ENCODE data around the gene SUMO4.

Gene SUMO4

GRCh38 chr6:149392093-149392492 is 8.0 kb upstream of the SUMO4 start:
- no peak for FAIRE-seq
- TF ChIP-seq POLR2A (IDR thresholded peaks at IDR 0.05; ENCODE audit: low read depth, low read length) (no peak), POLR2AphosphoS5 (IDR thresholded peaks at IDR 0.05; ENCODE audit: low read depth, low read length) (no peak), TAF1 (IDR thresholded peaks at IDR 0.05; ENCODE audit: borderline replicate concordance, low read depth, low read length) (no peak)
- DNase-seq (ENCODE audit: insufficient read length), result no peak

GRCh38 chr6:149392535-149392934 is 7.5 kb upstream of the SUMO4 start:
- no peak for TF ChIP-seq POLR2AphosphoS5 (IDR thresholded peaks at IDR 0.05; ENCODE audit: low read depth, low read length)
- TF ChIP-seq POLR2A (IDR thresholded peaks at IDR 0.05; ENCODE audit: low read depth, low read length), result no peak
- no peak for TF ChIP-seq TAF1 (IDR thresholded peaks at IDR 0.05; ENCODE audit: borderline replicate concordance, low read depth, low read length)
- FAIRE-seq (peak; percentile 77), DNase-seq (ENCODE audit: insufficient read length) (no peak)

GRCh38 chr6:149393002-149393679 is 6.9 kb upstream of the SUMO4 start:
- no peak for DNase-seq (ENCODE audit: insufficient read length)
- FAIRE-seq, result no peak
- no peak for TF ChIP-seq TAF1 (IDR thresholded peaks at IDR 0.05; ENCODE audit: borderline replicate concordance, low read depth, low read length)
- TF ChIP-seq POLR2AphosphoS5 (IDR thresholded peaks at IDR 0.05; ENCODE audit: low read depth, low read length), result no peak
- no peak for TF ChIP-seq POLR2A (IDR thresholded peaks at IDR 0.05; ENCODE audit: low read depth, low read length)

- no peak for TF ChIP-seq POLR2A (IDR thresholded peaks at IDR 0.05; ENCODE audit: low read depth, low read length)
- no peak for TF ChIP-seq TAF1 (IDR thresholded peaks at IDR 0.05; ENCODE audit: borderline replicate concordance, low read depth, low read length)
- TF ChIP-seq POLR2AphosphoS5 (IDR thresholded peaks at IDR 0.05; ENCODE audit: low read depth, low read length), result no peak
- FAIRE-seq, result no peak
Observed at GRCh38 chr6:149395185-149395584, 4.9 kb upstream of the SUMO4 start.

GRCh38 chr6:149397384-149397783 is 2.7 kb upstream of the SUMO4 start:
- FAIRE-seq (no peak), DNase-seq (ENCODE audit: insufficient read length) (no peak)
- TF ChIP-seq POLR2A (IDR thresholded peaks at IDR 0.05; ENCODE audit: low read depth, low read length), result no peak
- no peak for TF ChIP-seq POLR2AphosphoS5 (IDR thresholded peaks at IDR 0.05; ENCODE audit: low read depth, low read length)
- no peak for TF ChIP-seq TAF1 (IDR thresholded peaks at IDR 0.05; ENCODE audit: borderline replicate concordance, low read depth, low read length)

More at GRCh38 chr6:149395185-149395584, 4.9 kb upstream of the SUMO4 start:
- no peak for DNase-seq (ENCODE audit: insufficient read length)

GRCh38 chr6:149403534-149403933 is 3.5 kb downstream of the SUMO4 start:
- DNase-seq (ENCODE audit: insufficient read length), result no peak
- TF ChIP-seq POLR2AphosphoS5 (IDR thresholded peaks at IDR 0.05; ENCODE audit: low read depth, low read length) (no peak), TAF1 (IDR thresholded peaks at IDR 0.05; ENCODE audit: borderline replicate concordance, low read depth, low read length) (no peak), POLR2A (IDR thresholded peaks at IDR 0.05; ENCODE audit: low read depth, low read length) (no peak)
- no peak for FAIRE-seq

- FAIRE-seq (no peak), DNase-seq (ENCODE audit: insufficient read length) (no peak)
- TF ChIP-seq POLR2A (IDR thresholded peaks at IDR 0.05; ENCODE audit: low read depth, low read length) (no peak), POLR2AphosphoS5 (IDR thresholded peaks at IDR 0.05; ENCODE audit: low read depth, low read length) (no peak), TAF1 (IDR thresholded peaks at IDR 0.05; ENCODE audit: borderline replicate concordance, low read depth, low read length) (no peak)
Observed at GRCh38 chr6:149405823-149406765, 6.0 kb downstream of the SUMO4 start.

GRCh38 chr6:149409617-149410016 is 9.6 kb downstream of the SUMO4 start:
- no peak for TF ChIP-seq POLR2AphosphoS5 (IDR thresholded peaks at IDR 0.05; ENCODE audit: low read depth, low read length)
- TF ChIP-seq TAF1 (IDR thresholded peaks at IDR 0.05; ENCODE audit: borderline replicate concordance, low read depth, low read length), result no peak
- TF ChIP-seq POLR2A (IDR thresholded peaks at IDR 0.05; ENCODE audit: low read depth, low read length), result no peak
- DNase-seq (ENCODE audit: insufficient read length) (no peak), FAIRE-seq (peak; percentile 42)

- TF ChIP-seq POLR2AphosphoS5 (IDR thresholded peaks at IDR 0.05; ENCODE audit: low read depth, low read length), result no peak
- TF ChIP-seq POLR2A (IDR thresholded peaks at IDR 0.05; ENCODE audit: low read depth, low read length), result no peak
- TF ChIP-seq TAF1 (IDR thresholded peaks at IDR 0.05; ENCODE audit: borderline replicate concordance, low read depth, low read length), result no peak
- no peak for FAIRE-seq
- no peak for DNase-seq (ENCODE audit: insufficient read length)
Observed at GRCh38 chr6:149410557-149410956, 10.5 kb downstream of the SUMO4 start.

GRCh38 chr6:149414009-149414408 is 13.9 kb downstream of the SUMO4 start:
- TF ChIP-seq TAF1 (IDR thresholded peaks at IDR 0.05; ENCODE audit: borderline replicate concordance, low read depth, low read length), result no peak
- no peak for TF ChIP-seq POLR2A (IDR thresholded peaks at IDR 0.05; ENCODE audit: low read depth, low read length)
- no peak for TF ChIP-seq POLR2AphosphoS5 (IDR thresholded peaks at IDR 0.05; ENCODE audit: low read depth, low read length)
- DNase-seq (ENCODE audit: insufficient read length) (no peak), FAIRE-seq (no peak)

- DNase-seq (ENCODE audit: insufficient read length) (no peak), FAIRE-seq (no peak)
- TF ChIP-seq POLR2A (IDR thresholded peaks at IDR 0.05; ENCODE audit: low read depth, low read length) (no peak), POLR2AphosphoS5 (IDR thresholded peaks at IDR 0.05; ENCODE audit: low read depth, low read length) (no peak), TAF1 (IDR thresholded peaks at IDR 0.05; ENCODE audit: borderline replicate concordance, low read depth, low read length) (no peak)
Observed at GRCh38 chr6:149414821-149415220, 14.8 kb downstream of the SUMO4 start.

All from GM12892 (cell line).